HG03039 (cell line): Measurements from ENCODE around the gene GALNT9.

Experiments
- ATAC-seq: cut with Tn5 transposase; IDR thresholded peaks from one replicate; pipeline ENCODE4 v1.9.1; 2021; ENCODE audit warnings: mild to moderate bottlenecking, moderate library complexity; ENCODE audit not compliant: unreplicated experiment

The GALNT9 gene

GRCh38 chr12:132187646-132188450 lies 141.5 kb downstream of the GALNT9 start:
- no peak for ATAC-seq

DNA sequence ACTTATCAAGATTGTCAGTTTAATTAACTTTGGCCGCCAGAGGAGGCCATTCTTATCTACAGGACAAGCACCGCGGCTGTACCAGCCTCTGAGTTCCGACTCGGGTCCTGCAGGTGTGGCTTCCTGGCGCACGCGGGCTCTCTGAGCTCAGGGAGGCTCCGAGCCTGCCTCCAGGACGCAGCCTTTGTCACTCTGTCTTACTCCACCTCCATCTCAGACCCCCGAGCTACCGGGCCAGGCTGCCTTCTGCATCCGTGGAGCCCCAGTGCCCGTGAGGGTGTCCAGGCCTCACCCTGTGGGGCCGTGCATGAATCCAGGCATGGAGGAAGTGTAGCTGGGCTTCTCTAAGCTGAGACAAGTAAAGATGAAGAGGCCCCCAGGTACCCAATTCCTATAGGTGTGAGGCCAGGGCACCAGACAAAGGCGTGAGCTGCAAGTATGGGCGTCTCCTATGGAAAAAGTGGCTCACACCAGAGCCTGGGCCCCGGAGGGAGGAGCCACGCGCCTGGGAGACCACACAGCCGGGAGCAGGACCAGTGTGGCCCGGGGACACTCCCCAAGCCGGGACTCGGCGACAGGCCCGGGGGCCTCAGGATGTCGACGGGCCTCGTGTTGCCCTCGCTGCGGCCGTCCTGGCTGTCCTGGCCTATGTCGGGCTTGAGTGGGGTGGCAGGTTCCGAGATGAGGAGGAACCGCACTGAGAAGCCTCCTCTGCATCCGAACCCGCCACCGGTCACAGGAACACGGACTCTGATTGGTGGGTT lies 142.3 kb downstream of the GALNT9 start:
- no peak for ATAC-seq

- no peak for ATAC-seq
Measured at GRCh38 chr12:132186208-132186856, 143.1 kb downstream of the GALNT9 start.

DNA sequence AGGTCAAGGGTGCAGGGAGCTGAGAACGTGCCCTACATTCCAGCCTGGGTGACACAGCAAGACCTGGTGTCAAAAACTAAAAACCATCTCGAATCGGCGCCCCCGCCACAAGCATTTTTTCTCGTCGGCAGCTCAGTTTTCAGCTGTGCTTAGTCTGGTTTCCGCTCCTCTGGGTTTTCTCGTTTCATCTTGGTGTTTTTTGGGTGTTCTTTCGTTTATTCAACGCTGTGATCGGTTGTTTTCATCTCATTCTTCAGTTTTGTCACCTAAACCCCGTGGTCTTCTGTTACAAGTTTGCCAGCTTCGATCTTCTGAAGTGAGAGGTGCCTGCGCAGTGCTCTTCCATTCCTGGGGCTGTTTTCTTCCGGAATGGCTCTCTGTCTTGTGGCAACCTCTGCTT lies 143.7 kb downstream of the GALNT9 start:
- no peak for ATAC-seq

DNA sequence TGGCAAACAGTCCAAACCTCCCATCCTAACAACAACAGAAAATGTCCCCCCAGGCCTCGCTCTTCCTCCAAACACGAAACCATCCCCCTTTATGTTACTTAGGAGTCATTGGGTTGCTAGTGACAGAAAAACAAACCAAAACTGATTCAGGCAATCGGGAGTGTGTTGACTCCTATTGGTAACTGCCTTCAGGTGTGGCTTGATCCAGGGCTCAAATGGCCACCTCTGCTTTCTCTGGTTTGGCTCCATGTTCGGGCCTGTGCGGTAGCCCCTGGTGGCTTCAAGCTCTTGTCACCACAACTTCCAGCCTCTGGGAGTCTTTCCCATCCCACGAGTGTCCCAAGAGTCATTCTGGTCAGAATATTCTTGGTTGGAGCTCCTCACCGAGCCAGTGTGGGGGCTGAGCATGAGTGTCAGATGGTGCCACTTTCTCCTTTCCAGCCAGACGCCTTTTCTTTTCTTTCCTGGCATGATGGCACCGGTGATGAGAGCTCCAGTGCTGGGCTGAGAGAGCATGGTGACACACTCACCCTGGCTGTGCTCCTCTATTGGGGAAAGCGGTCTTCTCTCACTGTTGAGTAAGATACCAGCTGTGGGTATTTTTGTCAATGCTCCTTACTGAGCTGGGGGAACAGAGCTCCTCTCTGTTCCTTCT lies 146.6 kb downstream of the GALNT9 start:
- no peak for ATAC-seq

- ATAC-seq: no peak
Measured at GRCh38 chr12:132182206-132182710, 147.1 kb downstream of the GALNT9 start.

DNA sequence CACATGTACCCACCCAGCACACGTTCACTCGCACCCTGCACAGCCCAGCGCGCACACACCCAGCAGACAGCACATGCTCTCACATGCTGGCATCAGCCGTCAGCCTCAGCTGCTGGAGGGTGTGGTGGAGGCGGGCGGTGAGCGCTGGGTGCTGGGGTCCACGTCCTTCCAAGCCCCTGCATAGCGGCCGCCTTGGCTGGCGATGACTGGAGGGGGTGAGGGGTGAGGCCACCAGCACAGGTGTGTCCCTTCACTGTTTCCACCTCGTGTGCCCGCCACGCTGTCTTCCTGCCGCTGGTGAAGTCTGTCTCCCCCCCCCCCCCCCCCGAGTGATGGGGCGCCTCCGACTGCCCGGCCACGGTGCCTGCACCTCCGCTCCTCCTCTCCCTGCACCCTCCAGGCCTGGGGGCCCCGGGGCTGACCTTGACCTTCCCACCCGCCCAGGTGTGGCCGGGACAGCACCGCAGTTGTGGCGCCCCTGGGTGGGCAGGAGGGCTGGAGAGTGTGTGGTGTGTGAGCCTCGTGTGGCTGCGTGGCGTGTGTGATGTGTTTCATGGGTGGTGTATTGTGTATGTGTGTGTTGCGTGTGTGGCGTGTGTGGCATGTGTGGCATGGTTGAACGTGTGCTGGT lies 147.7 kb downstream of the GALNT9 start:
- ATAC-seq: no peak

- ATAC-seq: no peak
Measured at GRCh38 chr12:132180648-132181546, 148.5 kb downstream of the GALNT9 start.

- ATAC-seq: no peak
Measured at GRCh38 chr12:132179431-132180362, 149.7 kb downstream of the GALNT9 start.

DNA sequence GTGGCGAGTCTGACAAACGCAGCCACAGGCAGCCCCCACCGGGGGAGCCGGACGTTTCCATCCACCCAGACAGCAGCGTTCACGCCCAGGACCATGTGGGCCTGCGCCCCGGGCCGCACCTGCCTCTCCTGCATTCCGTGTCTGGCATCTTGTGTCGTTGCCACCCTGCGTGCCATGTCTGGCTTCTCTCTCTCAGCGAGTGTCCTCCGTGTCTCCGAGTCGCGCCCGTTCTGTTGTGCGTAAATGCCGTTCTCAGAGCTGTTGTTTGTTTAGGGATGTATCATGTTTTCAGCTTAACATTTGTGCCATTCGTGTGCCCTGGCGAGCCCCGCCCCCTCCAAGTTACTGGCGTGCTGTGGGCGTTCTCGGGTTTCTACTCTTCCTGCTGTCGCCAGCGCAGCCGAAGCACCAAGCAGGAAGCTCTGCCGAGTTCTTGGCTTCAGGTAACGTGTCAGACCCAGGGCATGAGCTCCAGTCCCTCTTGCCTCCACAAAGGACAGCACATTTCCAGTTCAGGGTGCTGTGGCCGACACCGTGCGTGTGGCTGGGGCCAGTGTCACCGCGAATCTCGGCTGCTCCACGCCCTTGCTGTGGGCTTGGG lies 150.5 kb downstream of the GALNT9 start:
- no peak for ATAC-seq

- ATAC-seq: no peak
Measured at GRCh38 chr12:132178316-132178715, 151.1 kb downstream of the GALNT9 start.

GRCh38 chr12:132176920-132177551 lies 152.4 kb downstream of the GALNT9 start:
- no peak for ATAC-seq

GRCh38 chr12:132176385-132176919 lies 152.9 kb downstream of the GALNT9 start:
- ATAC-seq: no peak

- ATAC-seq: no peak
Measured at GRCh38 chr12:132175496-132176384, 153.6 kb downstream of the GALNT9 start.

- no peak for ATAC-seq
Measured at GRCh38 chr12:132174839-132175490, 154.4 kb downstream of the GALNT9 start.
